HepG2 (cell line): Measurements from ENCODE around the gene CDC20B. TPM values are rescaled to one million over a fixed set of nuclear protein-coding genes. Genes with fewer than 3 reads are reported as not detected.

Experiments used
- ATAC-seq: fragments of 200-7000 bp; cut with Tn5 transposase; 3 replicates; pipeline ENCODE4 v1.9.1; 2020; ENCODE audit warnings: mild to moderate bottlenecking, moderate library complexity
- BruUV-seq: library from RNA; stranded (reverse); fragments of 400-500 nt; replicated peaks from 2 replicates; lab custom pipeline; 2021; lab: Mats Ljungman, UMichigan
- CTCF ChIA-PET: fragments of 300-600 bp; formaldehyde crosslinking; extraction: SDS; loops from one replicate; lab custom pipeline; 2021; ENCODE audit warnings: low total read pairs, inconsistent platforms, low intra/inter-chr PET ratio; lab: Yijun Ruan, JAX
- POLR2A ChIA-PET: fragments of 350-600 bp; sonication (Branson Sonifier 250); formaldehyde crosslinking; loops from one replicate; lab custom pipeline; 2020; ENCODE audit warnings: antibody characterized with exemption, inconsistent platforms; lab: Yijun Ruan, JAX
- DNase-seq: peaks from one replicate; pipeline ENCODE4 v3.0.0-alpha.2; 2015; ENCODE audit warnings: low spot score
- FAIRE-seq: peaks from 3 replicates; lab custom pipeline; 2011; peaks lifted over from hg19 to GRCh38; lab: Jason Lieb, UNC
- H2AFZ ChIP-seq: one replicate; pipeline ENCODE4 v1.6.1; 2011; ENCODE audit warnings: low read length, inconsistent platforms
- H3K27ac ChIP-seq: fragments of 300-600 bp; 3 replicates; pipeline ENCODE4 v1.8.0; 2011; ENCODE audit warnings: mixed run types, mild to moderate bottlenecking, mixed read lengths, low read length, inconsistent platforms; ENCODE audit not compliant: insufficient read depth; ENCODE audit errors: extremely low read length
- H3K27me3 ChIP-seq, 2 experiments: fragments of 200-600 bp in 1 of 2; 2 replicates in 1 of 2; 3 replicates in 1 of 2; pipeline versions ENCODE4 v1.6.0 to v1.8.0; 2011; ENCODE audit warnings: low read length in 2 of 2, mild to moderate bottlenecking in 2 of 2, moderate library complexity in 2 of 2, inconsistent platforms in 1 of 2; ENCODE audit not compliant: insufficient read depth in 2 of 2, control insufficient read depth in 1 of 2
- H3K36me3 ChIP-seq, 2 experiments: fragments of 200-600 bp in 1 of 2; replicated peaks in 1 of 2; 2 replicates in 1 of 2; 3 replicates in 1 of 2; pipeline versions ENCODE4 v1.5.1 to v1.8.0; 2011; ENCODE audit warnings: low read length in 2 of 2, inconsistent platforms in 1 of 2; ENCODE audit not compliant: insufficient read depth in 2 of 2, control insufficient read depth in 1 of 2
- H3K4me1 ChIP-seq: 2 replicates; pipeline ENCODE4 v1.5.1; 2012; ENCODE audit warnings: low read length, inconsistent platforms; ENCODE audit not compliant: insufficient read depth
- H3K4me2 ChIP-seq: 2 replicates; pipeline ENCODE4 v1.6.0; 2011; ENCODE audit warnings: low read depth, low read length, inconsistent platforms
- H3K4me3 ChIP-seq, 3 experiments: fragments of 200-600 bp in 1 of 3; sonication (generic), shearing (Covaris generic) in 1 of 3; replicated peaks in 1 of 3; 2 replicates each; pipeline ENCODE4 v1.5.1; 2011 to 2016; ENCODE audit warnings: low read length in 3 of 3, inconsistent platforms in 2 of 3, low read depth in 2 of 3, mild to moderate bottlenecking in 2 of 3, control low read depth in 1 of 3, mixed read lengths in 1 of 3; ENCODE audit not compliant: insufficient read depth in 1 of 3
- H3K79me2 ChIP-seq: one replicate; pipeline ENCODE4 v1.6.1; 2011; ENCODE audit warnings: low read length, inconsistent platforms; ENCODE audit not compliant: insufficient read depth
- H3K9ac ChIP-seq: 2 replicates; pipeline ENCODE4 v1.6.0; 2011; ENCODE audit warnings: mild to moderate bottlenecking, low read depth, low read length, inconsistent platforms; ENCODE audit not compliant: insufficient read depth
- H3K9me3 ChIP-seq: 2 replicates; pipeline ENCODE4 v1.5.1; 2012; ENCODE audit warnings: mild to moderate bottlenecking, low read length
- H4K20me1 ChIP-seq: 2 replicates; pipeline ENCODE4 v1.6.0; 2011; ENCODE audit warnings: inconsistent platforms, mild to moderate bottlenecking, low read length, moderate library complexity; ENCODE audit not compliant: insufficient read depth
- ASH2L ChIP-seq: fragments of 300-600, 200-600 bp; sonication (generic); IDR thresholded peaks from 2 replicates; pipeline ENCODE4 v1.7.0; 2017; ENCODE audit warnings: low read depth, mild to moderate bottlenecking, moderate library complexity, mixed read lengths, low read length; ENCODE audit not compliant: insufficient read length
- CBX2 ChIP-seq, 2 experiments: fragments of 200-600 bp in 1 of 2; sonication (generic); formaldehyde crosslinking in 1 of 2; IDR thresholded peaks; 2 replicates each; pipeline versions ENCODE4 v1.7.0 to v1.8.1; 2018 to 2022; ENCODE audit warnings: low read depth in 2 of 2, low read length in 1 of 2, mild to moderate bottlenecking in 1 of 2, missing genetic modification reagents in 1 of 2
- CEBPB ChIP-seq: IDR thresholded peaks from 2 replicates; pipeline ENCODE4 v1.6.1; 2011; ENCODE audit warnings: low read depth, low read length, improper control_type of control experiment, borderline replicate concordance
- CEBPG ChIP-seq: IDR thresholded peaks from 2 replicates; pipeline ENCODE4 v1.6.1; 2016
- MEF2D ChIP-seq: sonication (generic); formaldehyde crosslinking; IDR thresholded peaks from 2 replicates; pipeline ENCODE4 v1.5.1; 2020; ENCODE audit warnings: mild to moderate bottlenecking, missing genetic modification reagents
- MIXL1 ChIP-seq: IDR thresholded peaks from 2 replicates; pipeline ENCODE4 v1.6.1; 2016
- SKI ChIP-seq: fragments of 450-650 bp; IDR thresholded peaks from one replicate; pipeline ENCODE4 v1.6.1; 2018; ENCODE audit warnings: mild to moderate bottlenecking; ENCODE audit not compliant: partially characterized antibody
- ZNF841 ChIP-seq: sonication (generic); formaldehyde crosslinking; IDR thresholded peaks from 2 replicates; pipeline ENCODE4 v1.8.1; 2023; ENCODE audit warnings: missing genetic modification reagents, borderline replicate concordance
- WGBS: methylation state at CpG from one replicate; pipeline ENCODE4 v1.1.6; 2017; ENCODE audit warnings: low lambda C conversion rate; 5-methylcytosine and 5-hydroxymethylcytosine counted together
- in situ Hi-C: cut with HindIII; loops from 2 replicates; pipeline ENCODE4 v1.10.0; 2017; ENCODE audit warnings: low pct_unique_long_range_greater_than_20kb; ENCODE audit not compliant: extremely low pct_ligation_motif_present
- intact Hi-C: fragments of 100-400 bp; cut with micrococcal nuclease; formaldehyde crosslinking; loops from one replicate; pipeline ENCODE4 v1.10.0; 2022; ENCODE audit not compliant: unreplicated experiment
- polyA plus RNA-seq, 8 experiments: library from polyadenylated mRNA; depleted of rRNA in 3 of 8; stranded (reverse) in 7 of 8; unstranded in 1 of 8; fragments of >200 nt; fragmentation: Illumina TruSeq in 4 of 8; extraction: Trizol in 4 of 8; gene quantifications; 2 replicates each; pipeline versions ENCODE4 v1.2.1 to v1.2.3, GENCODE V29; 2011 to 2016; ENCODE audit warnings: low read depth in 4 of 8, missing spikeins in 1 of 8, mixed read lengths in 1 of 8; ENCODE audit not compliant: insufficient read depth in 1 of 8
- total RNA-seq, 5 experiments: library from RNA; depleted of rRNA; stranded (reverse); fragments of >200 nt; fragmentation: Illumina TruSeq; extraction: Trizol; gene quantifications; 2 replicates each; pipeline ENCODE4 v1.2.3, GENCODE V29; 2016; ENCODE audit warnings: low read depth in 1 of 5
- TF ChIP-seq, protein P1 (sequence below): sonication (generic); formaldehyde crosslinking; IDR thresholded peaks from 2 replicates; pipeline ENCODE4 v1.5.1; 2020; ENCODE audit warnings: mild to moderate bottlenecking, missing genetic modification reagents, moderate library complexity
- TF ChIP-seq, protein P2 (sequence below): sonication (generic); formaldehyde crosslinking; IDR thresholded peaks from 2 replicates; pipeline ENCODE4 v1.8.1; 2023; ENCODE audit warnings: mild to moderate bottlenecking, moderate library complexity, missing genetic modification reagents

CDC20B gene
- total and polyA plus RNA-seq, 2 of the 13 experiments (the other 11 are each of a cell fraction or from before 2014, with no cell fraction given): not detected

DNA sequence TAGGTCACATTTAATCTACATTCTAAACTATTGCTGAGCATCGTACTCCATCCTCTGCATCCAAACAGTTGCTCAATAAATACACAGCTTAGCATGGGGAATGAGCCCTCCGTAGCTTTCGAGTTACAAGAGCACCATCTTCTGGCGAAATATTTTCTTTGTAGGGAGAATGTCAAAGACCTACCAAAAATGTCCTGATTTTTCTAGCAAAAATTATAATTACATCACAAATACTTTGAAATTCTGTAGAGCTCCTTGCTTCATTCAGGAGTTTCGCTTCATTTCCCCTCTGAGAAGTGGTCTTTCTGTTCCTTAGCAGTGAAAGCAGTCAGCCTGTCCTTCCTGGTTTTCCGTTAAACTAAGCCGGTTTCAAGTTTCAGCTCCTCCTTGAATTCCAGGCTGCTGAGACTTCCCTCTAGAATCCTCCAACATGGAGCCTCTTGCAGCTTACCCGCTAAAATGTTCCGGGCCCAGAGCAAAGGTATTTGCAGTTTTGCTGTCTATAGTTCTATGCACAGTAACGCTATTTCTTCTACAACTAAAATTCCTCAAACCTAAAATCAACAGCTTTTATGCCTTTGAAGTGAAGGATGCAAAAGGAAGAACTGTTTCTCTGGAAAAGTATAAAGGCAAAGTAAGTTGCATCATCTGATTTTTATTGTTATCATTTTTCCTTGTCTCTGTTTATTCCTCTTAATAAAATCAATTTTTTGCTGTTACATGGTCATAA lies 13.0 kb downstream of the CDC20B start, which contains the start of gene GPX8 (continued):
- TF ChIP-seq, protein P1, sequence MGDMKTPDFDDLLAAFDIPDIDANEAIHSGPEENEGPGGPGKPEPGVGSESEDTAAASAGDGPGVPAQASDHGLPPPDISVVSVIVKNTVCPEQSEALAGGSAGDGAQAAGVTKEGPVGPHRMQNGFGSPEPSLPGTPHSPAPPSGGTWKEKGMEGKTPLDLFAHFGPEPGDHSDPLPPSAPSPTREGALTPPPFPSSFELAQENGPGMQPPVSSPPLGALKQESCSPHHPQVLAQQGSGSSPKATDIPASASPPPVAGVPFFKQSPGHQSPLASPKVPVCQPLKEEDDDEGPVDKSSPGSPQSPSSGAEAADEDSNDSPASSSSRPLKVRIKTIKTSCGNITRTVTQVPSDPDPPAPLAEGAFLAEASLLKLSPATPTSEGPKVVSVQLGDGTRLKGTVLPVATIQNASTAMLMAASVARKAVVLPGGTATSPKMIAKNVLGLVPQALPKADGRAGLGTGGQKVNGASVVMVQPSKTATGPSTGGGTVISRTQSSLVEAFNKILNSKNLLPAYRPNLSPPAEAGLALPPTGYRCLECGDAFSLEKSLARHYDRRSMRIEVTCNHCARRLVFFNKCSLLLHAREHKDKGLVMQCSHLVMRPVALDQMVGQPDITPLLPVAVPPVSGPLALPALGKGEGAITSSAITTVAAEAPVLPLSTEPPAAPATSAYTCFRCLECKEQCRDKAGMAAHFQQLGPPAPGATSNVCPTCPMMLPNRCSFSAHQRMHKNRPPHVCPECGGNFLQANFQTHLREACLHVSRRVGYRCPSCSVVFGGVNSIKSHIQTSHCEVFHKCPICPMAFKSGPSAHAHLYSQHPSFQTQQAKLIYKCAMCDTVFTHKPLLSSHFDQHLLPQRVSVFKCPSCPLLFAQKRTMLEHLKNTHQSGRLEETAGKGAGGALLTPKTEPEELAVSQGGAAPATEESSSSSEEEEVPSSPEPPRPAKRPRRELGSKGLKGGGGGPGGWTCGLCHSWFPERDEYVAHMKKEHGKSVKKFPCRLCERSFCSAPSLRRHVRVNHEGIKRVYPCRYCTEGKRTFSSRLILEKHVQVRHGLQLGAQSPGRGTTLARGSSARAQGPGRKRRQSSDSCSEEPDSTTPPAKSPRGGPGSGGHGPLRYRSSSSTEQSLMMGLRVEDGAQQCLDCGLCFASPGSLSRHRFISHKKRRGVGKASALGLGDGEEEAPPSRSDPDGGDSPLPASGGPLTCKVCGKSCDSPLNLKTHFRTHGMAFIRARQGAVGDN (CRISPR knock-in tag): no peak
- TF ChIP-seq SKI (no peak), CBX2 (IDR thresholded peaks at IDR 0.05; ENCODE audit: low read depth, low read length) (no peak), CBX2 (CRISPR knock-in tag; IDR thresholded peaks at IDR 0.05; ENCODE audit: low read depth) (no peak), ASH2L (peak; percentile 21), ZNF841 (CRISPR knock-in tag) (no peak), CEBPB (peak; percentile 73; the same call in 1 of the 2 replicates), CEBPG (peak; percentile 59; the same call in 1 of the 2 replicates), MIXL1 (CRISPR knock-in tag) (no peak)

DNA sequence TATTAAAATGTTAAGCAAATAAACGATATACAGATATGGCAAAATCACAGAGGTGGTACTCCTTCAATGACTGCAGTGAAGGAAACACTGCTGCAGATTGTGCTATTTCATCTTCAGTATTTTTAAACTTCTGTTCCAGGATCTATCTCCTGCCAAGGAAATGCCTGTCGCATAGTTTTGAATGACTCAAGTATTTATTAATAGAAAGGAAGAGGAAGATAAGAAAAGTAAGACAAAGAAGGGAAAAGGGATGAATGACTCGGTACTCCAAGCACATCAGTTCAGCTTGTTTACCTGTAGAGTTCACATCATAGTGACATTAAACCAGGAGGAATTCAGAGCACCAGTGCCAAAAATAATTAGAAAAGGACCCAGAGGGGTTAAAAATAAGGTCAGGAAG lies 18.1 kb downstream of the CDC20B start:
- Histone ChIP-seq H3K36me3 (no peaks in the 10 kb centered on the region), H3K4me1 (no peaks in the 10 kb centered on the region), H3K27ac (no peak overlapping the region), H3K27me3 (peaks cover 0 to 35% of the 10 kb centered on the region in 2 experiments; a peak in 3 of 5 replicates), H3K4me3 (no peak overlapping the region), H3K4me2 (no peak overlapping the region), H3K9me3 (no peaks in the 10 kb centered on the region), H4K20me1 (no peaks in the 10 kb centered on the region), H3K79me2 (no peaks in the 10 kb centered on the region), H3K9ac (no peak overlapping the region), H2AFZ (no peak overlapping the region)
- no TSS peak for BruUV-seq
- ATAC-seq (no peak), FAIRE-seq (no peak), DNase-seq (no peak)
- ChIA-PET POLR2A (no interaction called here), CTCF (no interaction called here)
- WGBS: 1% methylated on average over 3 of the region's 3 CpGs
- intact Hi-C loops: no loop called here
- in situ Hi-C loops: loop anchor here (5.0 to 25.0 kb wide), 2 partner anchors 248 to 643 kb away; partner anchors contain the start of gene SNX18
- TF ChIP-seq, protein P2, sequence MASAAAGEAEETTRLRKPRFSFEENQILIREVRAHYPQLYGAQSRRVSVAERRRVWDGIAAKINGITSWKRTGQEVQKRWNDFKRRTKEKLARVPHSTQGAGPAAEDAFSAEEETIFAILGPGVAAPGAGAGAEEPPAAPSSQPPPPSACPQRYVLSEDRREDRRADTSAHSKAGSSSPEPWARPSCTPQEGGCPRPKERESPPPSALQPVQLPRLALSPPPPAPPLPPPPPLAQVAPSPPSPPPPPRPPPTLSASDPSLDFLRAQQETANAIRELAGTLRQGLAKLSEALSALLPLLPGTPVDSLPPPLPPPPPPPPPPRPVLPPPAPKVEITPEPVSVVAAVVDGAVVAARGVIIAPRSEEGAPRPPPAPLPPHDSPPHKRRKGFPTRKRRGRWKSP (CRISPR knock-in tag): no peak
- TF ChIP-seq MEF2D (CRISPR knock-in tag): no peak
